Skeletal muscle satellite cell (primary cell): ENCODE data around the gene ATP1A2.

Experiments used
- H3K27me3 ChIP-seq: 2 replicates; pipeline ENCODE4 v1.7.0; 2013; ENCODE audit warnings: low read length; ENCODE audit not compliant: control insufficient read depth, insufficient read depth
- H3K36me3 ChIP-seq: 2 replicates; pipeline ENCODE4 v1.7.0; 2013; ENCODE audit warnings: mild to moderate bottlenecking, control low read depth, low read length; ENCODE audit not compliant: insufficient read depth
- H3K4me1 ChIP-seq: 2 replicates; pipeline ENCODE4 v1.7.0; 2013; ENCODE audit warnings: low read length; ENCODE audit not compliant: control insufficient read depth, insufficient read depth
- H3K4me2 ChIP-seq: 2 replicates; pipeline ENCODE4 v1.7.0; 2013; ENCODE audit warnings: mild to moderate bottlenecking, low read length
- H3K4me3 ChIP-seq: 2 replicates; pipeline ENCODE4 v1.7.0; 2013; ENCODE audit warnings: low read length
- H3K9ac ChIP-seq: 2 replicates; pipeline ENCODE4 v1.7.0; 2013; ENCODE audit warnings: mild to moderate bottlenecking, low read depth, low read length, moderate library complexity
- H3K9me3 ChIP-seq: replicated peaks from 2 replicates; pipeline ENCODE4 v1.7.0; 2013; ENCODE audit warnings: mild to moderate bottlenecking, control low read depth, low read length

Gene ATP1A2

DNA sequence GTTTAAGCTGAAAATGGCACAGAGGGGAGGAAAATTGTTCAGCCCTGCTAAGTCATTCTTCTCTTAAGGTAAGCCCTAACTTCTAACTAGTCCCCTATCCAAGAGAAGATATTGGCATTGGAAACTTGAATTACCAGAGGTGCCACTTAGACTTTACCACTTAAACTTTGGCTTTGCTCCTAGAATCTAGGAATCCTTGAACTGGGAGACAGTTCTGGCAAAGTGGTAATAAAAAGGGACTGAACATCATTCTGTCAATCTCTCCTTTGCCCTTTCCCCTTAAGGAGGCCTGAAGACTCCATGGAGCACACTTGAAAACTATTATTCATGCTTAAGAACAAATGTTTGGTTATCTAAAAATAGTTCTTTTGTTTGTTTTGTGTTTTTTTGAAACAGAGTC lies 44.3 kb downstream of the ATP1A2 start:
- Histone ChIP-seq H3K27me3 (peaks cover 13% of the 10 kb centered on the region), H3K9me3 (no peaks in the 10 kb centered on the region), H3K4me2 (no peak overlapping the region), H3K4me3 (no peak overlapping the region), H3K36me3 (no peaks in the 10 kb centered on the region), H3K4me1 (peaks cover 5% of the 10 kb centered on the region), H3K9ac (no peak overlapping the region)

DNA sequence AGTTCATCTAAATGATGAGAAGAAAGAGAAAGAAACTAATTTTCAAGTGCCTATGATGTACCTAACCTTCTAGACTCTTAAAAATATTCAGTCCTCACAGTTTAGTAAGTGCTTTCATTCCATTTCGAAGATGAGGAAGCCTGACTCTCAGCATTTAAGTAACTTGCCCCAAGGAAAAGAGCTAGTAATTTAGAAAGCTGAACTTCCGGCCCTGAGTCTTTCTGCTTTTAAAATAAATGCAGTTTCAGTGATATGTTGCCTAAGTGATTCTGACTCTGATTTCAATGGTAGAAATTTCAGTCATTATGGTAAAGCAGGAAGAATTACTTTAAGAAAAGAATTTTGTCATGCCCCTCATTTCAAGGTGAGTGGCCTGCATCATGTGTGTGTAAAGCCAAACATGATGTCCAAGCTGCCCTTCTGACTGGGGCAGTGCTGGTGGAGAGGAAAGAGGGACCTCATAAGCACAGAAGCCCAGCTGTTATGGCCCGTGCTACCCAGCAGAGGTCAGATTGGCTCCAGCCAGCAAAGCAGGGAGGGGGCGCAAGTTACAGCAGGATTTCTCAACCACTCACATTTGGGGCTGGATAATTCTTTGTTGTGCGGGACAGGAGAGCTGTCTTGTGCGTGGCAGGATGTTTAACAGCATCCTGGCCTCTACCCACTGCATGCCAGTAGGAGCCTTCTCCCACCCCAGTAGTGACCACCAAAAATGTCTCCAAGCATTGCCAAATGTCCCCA lies 46.6 kb downstream of the ATP1A2 start:
- Histone ChIP-seq H3K4me3 (no peak overlapping the region), H3K4me1 (peaks cover 6% of the 10 kb centered on the region), H3K27me3 (peaks cover 20% of the 10 kb centered on the region), H3K4me2 (no peak overlapping the region), H3K9ac (no peak overlapping the region), H3K9me3 (no peaks in the 10 kb centered on the region), H3K36me3 (no peaks in the 10 kb centered on the region)

DNA sequence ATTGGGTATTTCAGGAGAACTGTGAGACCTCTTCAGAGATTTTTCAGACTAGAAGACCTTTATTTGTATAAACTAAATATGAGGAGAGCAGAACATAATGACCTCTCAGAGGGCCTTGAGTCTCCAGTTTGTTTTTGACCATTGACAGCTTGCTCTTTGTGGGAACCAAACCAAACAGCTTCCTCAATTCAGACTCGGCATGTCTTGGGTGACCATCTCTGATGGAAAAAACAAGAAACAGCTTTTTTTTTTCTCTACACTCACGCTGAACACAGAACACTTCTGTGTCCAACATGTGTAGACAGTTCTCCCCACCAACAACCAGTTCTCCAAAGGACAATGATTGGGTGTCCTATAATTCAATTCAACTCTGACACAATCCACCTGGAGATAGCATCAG lies 47.4 kb downstream of the ATP1A2 start:
- Histone ChIP-seq H3K4me3 (no peak overlapping the region), H3K27me3 (peaks cover 21% of the 10 kb centered on the region), H3K4me1 (peaks cover 9% of the 10 kb centered on the region), H3K4me2 (no peak overlapping the region), H3K9me3 (no peaks in the 10 kb centered on the region), H3K9ac (no peak overlapping the region), H3K36me3 (no peaks in the 10 kb centered on the region)

DNA sequence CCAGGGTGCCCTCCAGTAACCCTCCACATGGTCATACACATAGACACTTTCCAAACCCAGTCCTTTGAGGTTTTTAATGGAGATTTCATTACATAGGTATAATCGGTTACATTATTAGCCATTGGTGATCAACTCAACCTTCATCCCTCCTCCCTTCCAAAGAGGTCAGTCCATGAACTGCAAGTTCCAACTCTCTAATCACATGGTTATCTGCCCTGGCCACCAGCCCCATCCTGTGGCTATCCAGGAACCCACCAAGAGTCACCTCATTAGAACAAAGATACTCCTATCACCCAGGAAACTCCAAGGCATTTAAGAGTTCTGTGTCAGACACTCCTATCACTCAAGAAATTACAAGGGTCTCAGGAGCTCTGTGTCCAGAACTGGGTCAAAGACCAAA lies 48.1 kb downstream of the ATP1A2 start:
- peaks cover 21% of the 10 kb centered on the region for H3K27me3 ChIP-seq
- no peak overlapping the region for H3K4me3 ChIP-seq

DNA sequence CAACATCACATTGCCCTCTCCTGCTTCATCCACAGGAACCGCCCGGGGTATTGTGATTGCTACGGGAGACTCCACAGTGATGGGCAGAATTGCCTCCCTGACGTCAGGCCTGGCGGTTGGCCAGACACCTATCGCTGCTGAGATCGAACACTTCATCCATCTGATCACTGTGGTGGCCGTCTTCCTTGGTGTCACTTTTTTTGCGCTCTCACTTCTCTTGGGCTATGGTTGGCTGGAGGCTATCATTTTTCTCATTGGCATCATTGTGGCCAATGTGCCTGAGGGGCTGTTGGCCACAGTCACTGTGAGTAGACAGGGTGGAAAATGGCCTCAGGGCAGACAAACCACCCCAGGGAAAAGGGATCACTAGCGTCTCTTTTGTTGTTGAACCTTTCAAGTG lies 48.6 kb downstream of the ATP1A2 start:
- peaks cover 21% of the 10 kb centered on the region for H3K27me3 ChIP-seq
- no peak overlapping the region for H3K4me2 ChIP-seq
- H3K9ac ChIP-seq, result no peak overlapping the region
- H3K9me3 ChIP-seq, result no peaks in the 10 kb centered on the region
- H3K4me1 ChIP-seq, result peaks cover 9% of the 10 kb centered on the region
- no peak overlapping the region for H3K4me3 ChIP-seq
- H3K36me3 ChIP-seq, result no peaks in the 10 kb centered on the region

More for the DNA sequence above, 48.1 kb downstream of the ATP1A2 start:
- Histone ChIP-seq H3K36me3 (no peaks in the 10 kb centered on the region), H3K9me3 (no peaks in the 10 kb centered on the region), H3K4me2 (no peak overlapping the region), H3K4me1 (peaks cover 9% of the 10 kb centered on the region), H3K9ac (no peak overlapping the region)

DNA sequence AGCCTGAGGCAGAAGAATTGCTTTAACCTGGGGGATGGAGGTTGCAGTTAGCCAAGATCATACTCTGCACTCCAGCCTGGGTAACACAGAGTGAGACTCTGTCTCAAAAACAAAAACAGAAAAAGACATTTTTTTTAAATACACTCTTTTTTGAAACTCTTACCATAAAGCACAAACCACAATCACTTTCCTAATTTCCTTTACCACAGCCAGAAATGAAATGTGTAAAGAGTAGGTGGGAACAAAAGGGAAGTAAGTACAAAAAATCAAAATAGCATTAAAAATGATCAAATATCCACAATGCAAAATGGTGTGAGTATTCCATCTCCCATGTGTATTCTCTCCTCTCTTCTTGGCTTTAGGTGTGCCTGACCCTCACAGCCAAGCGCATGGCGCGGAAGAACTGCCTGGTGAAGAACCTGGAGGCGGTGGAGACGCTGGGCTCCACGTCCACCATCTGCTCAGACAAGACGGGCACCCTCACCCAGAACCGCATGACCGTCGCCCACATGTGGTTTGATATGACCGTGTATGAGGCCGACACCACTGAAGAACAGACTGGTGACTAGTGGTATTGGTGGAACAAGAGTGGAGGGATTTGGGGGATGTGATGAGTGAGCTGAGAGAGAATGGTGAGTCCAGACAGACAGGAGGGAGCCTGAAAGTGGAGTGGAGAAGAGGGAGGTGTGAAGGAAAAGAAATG lies 50.8 kb downstream of the ATP1A2 start:
- peaks cover 24% of the 10 kb centered on the region for H3K27me3 ChIP-seq
- no peaks in the 10 kb centered on the region for H3K9me3 ChIP-seq
- no peak overlapping the region for H3K9ac ChIP-seq
- peaks cover 7% of the 10 kb centered on the region for H3K4me1 ChIP-seq
- no peaks in the 10 kb centered on the region for H3K36me3 ChIP-seq
- H3K4me3 ChIP-seq, result no peak overlapping the region
- no peak overlapping the region for H3K4me2 ChIP-seq

DNA sequence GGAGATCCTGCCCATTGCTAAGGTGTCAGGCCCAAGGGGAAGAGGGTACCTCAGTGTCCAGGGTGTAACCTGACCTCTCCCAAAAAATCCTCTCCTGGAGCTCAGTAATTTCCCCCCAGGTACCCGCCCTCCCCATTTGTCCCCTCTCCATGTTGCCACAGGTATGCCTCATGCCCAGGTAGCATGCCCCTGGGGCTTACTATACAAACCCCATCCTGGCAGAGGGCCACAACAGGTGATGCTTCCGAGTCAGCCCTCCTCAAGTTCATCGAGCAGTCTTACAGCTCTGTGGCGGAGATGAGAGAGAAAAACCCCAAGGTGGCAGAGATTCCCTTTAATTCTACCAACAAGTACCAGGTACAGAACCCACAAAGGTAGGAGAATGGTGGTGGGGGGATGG lies 51.5 kb downstream of the ATP1A2 start:
- Histone ChIP-seq H3K36me3 (no peaks in the 10 kb centered on the region), H3K4me3 (no peak overlapping the region), H3K4me1 (peaks cover 10% of the 10 kb centered on the region), H3K9me3 (no peaks in the 10 kb centered on the region), H3K27me3 (peaks cover 24% of the 10 kb centered on the region), H3K4me2 (no peak overlapping the region), H3K9ac (no peak overlapping the region)

DNA sequence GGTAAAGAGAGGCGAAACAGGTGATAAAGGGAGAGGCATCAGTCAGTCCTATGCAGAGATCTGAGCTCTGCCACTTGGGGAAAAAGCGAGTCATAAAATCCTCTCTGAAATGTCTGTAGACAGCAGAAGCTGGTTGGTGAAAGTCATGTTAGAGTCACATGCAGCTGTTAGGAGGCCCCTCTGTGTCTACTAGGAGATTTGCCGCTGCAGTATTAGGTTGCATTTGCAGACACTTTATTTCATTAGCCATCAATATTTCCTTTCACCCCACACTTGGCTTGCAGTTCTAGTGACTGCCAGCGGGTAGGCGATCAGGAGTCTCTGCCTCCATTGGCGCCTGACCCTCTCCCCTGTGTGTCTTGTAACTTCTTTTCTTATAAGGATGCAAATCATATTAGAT lies 52.0 kb downstream of the ATP1A2 start:
- H3K36me3 ChIP-seq, result no peaks in the 10 kb centered on the region
- H3K4me3 ChIP-seq, result no peak overlapping the region
- peaks cover 10% of the 10 kb centered on the region for H3K4me1 ChIP-seq
- H3K9me3 ChIP-seq, result no peaks in the 10 kb centered on the region
- H3K9ac ChIP-seq, result no peak overlapping the region
- no peak overlapping the region for H3K4me2 ChIP-seq
- peaks cover 28% of the 10 kb centered on the region for H3K27me3 ChIP-seq

DNA sequence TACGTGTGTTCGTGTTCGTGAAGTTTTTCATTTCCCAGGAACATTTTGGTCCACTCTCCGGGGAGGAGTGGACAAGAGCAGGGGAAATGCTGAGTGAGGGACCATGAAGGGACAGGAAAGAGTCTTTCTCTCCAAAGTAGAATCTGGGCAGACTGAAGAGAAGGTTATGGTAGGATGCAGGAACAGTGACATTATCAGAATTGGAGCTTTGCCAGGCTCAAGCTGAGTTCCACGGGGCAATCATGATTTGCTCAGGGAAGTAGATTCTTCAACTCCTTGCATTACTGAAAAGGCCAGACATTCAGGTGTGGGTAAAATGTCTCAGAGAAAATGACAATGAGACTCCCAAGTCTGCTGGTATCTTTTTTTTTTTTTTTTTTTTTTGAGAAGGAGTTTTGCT lies 52.5 kb downstream of the ATP1A2 start:
- Histone ChIP-seq H3K36me3 (no peaks in the 10 kb centered on the region), H3K9ac (no peak overlapping the region), H3K4me1 (peaks cover 10% of the 10 kb centered on the region), H3K27me3 (peaks cover 32% of the 10 kb centered on the region), H3K9me3 (no peaks in the 10 kb centered on the region), H3K4me2 (no peak overlapping the region), H3K4me3 (no peak overlapping the region)

DNA sequence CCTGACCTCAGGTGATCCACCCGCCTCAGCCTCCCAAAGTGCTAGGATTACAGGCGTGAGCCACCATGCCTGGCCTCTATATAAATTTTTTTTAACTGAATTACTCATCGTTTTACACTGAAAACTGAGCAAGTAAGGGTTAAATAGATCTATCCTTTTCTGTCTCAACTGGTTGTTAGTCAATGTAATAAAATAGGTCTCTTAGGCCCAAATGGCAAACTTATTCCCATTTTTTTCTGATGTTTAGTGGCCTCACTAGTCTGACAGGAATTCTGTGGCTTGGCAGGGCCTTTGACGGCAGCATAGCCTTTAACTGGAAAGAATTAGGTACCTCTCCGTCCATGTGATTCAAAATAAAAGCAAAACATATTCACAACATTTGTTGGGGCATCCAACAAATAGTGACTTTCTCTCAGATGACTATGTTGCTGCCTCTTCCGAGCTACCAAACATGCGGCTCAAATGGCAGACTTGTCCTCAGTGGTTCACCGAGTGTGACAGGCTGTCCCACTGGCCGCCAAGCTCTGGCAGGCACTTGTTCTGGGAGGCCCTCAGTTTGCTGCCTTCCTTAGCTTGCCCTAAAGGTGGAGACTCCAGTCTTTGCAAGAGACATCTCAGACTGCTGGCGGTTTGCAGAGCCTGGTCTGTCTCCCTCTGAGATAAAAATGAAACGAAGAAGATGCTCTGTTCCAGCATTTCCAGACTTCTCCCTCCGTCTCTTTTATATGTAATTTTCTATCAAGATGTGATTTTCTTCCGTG lies 53.2 kb downstream of the ATP1A2 start:
- H3K9ac ChIP-seq, result no peak overlapping the region
- H3K27me3 ChIP-seq, result peaks cover 40% of the 10 kb centered on the region
- no peaks in the 10 kb centered on the region for H3K36me3 ChIP-seq
- H3K4me2 ChIP-seq, result no peak overlapping the region
- peaks cover 10% of the 10 kb centered on the region for H3K4me1 ChIP-seq
- H3K9me3 ChIP-seq, result no peaks in the 10 kb centered on the region
- H3K4me3 ChIP-seq, result no peak overlapping the region

DNA sequence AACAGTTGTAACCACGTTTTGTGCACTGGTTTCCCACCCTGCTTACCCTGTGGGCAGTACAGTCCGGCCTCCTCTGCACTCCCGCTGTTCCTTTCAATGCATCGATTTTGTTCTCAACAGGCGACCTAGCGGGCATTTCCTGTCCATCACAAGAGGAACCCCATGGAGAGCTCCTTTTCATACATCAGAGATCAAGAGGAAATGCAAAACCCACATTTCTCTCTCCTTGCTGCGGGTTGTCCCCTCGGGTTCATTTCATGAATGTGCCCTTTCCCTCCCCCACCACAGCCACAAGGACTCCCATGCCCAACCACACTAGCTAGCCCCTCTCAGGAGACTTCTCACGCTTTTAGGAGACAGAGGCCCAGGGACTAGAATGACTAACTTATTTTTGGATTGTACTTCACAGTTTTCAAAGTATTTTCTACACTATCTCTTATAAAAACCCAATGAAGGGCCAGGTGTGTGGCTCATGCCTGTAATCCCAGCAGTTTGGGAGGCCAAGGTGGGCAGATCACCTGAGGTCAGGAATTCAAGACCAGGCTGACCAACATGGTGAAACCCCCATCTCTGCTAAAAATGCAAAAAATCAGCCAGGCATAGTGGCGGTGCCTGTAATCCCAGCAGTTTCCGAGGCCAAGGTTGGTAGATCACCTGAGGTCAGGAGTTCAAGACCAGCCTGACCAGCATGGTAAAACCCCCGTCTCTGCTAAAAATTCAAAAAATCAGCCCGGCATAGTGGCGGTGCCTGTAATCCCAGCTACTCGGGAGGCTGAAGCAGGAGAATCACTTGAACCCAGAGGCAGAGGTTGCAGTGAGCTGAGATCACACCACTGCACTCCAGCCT lies 54.2 kb downstream of the ATP1A2 start:
- Histone ChIP-seq H3K9me3 (no peaks in the 10 kb centered on the region), H3K4me1 (peaks cover 10% of the 10 kb centered on the region), H3K27me3 (peaks cover 45% of the 10 kb centered on the region), H3K4me2 (no peak overlapping the region), H3K4me3 (no peak overlapping the region), H3K36me3 (no peaks in the 10 kb centered on the region), H3K9ac (no peak overlapping the region)
